HG02884 (cell line): ENCODE data around the gene NIPSNAP3A.
A peak's percentile ranks its signal among the peaks of the same experiment; 100 is the strongest.
"Not testable (repeated sequence)": the region's sequence is repeated elsewhere in the genome, so short reads cannot be mapped to it uniquely, and the experiment has no call there.

Experiments used
- ATAC-seq: cut with Tn5 transposase; IDR thresholded peaks from one replicate; pipeline ENCODE4 v1.9.1; 2021; ENCODE audit warnings: mild to moderate bottlenecking, moderate library complexity; ENCODE audit not compliant: unreplicated experiment

Gene NIPSNAP3A

GRCh38 chr9:104747565-104748358 lies at the start of gene NIPSNAP3A:
Gene NIPSNAP3A (plus strand): TSS chr9:104747683. CDS start chr9:104747793, 110 bp downstream.
- ATAC-seq = peak; percentile 82

- ATAC-seq = no peak
These were observed 47.2 kb upstream of the NIPSNAP3A start for GRCh38 chr9:104700306-104700705.

DNA sequence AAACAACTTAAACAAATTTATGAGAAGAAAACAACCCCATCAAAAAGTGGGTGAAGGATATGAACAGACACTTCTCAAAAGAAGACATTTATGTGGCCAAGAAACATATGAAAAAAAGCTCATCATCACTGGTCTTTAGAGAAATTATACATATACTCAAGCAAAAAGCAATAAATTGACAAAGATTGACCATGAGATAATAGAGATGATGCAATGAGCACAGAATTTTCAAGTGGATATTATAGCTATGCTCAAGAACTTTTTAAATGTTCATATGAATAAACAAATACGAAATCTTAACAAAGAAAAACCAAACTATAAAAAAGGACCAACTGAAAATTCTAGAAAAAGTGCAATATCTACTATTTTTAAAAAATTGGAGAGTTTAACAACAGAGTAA lies 38.7 kb upstream of the NIPSNAP3A start:
- not testable (repeated sequence) for ATAC-seq

GRCh38 chr9:104711604-104712003 lies 35.9 kb upstream of the NIPSNAP3A start:
- no peak for ATAC-seq

DNA sequence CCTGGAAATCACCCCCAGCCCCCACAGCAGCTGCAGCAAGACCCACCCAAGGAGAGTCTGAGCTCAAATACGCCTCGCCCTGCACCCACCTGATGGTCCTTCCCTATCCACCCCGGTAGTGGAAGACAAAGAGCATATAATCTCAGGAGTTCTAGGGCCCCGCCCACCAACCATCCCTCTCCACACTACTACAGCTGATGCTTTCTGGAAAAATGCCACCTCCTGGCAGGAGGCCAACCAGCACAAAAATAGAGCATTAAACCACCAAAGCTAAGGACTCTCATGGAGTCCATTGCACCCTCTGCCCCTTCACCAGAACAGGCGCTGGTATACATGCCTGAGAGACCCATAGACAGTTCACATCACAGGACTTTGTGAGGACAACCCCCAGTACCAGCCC lies 22.5 kb upstream of the NIPSNAP3A start:
- no peak for ATAC-seq

DNA sequence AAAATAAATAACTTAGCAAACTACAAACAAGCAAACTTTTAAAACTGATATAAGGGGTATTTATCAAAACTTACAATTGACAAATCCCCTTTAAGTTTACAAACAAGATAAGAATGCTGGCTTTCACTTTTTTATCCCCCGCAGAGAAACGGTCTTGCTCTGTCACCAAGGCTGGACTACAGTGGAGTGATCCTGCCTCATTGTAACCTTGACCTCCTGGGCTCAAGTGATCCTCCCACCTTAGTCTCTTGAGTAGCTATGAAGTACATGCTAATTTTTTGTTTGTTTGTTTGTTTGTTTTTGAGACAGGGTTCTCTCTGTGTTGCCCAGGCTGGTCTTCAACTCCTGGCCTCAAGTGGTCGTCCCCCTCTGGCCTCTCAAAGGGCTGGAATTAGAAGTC lies 9.0 kb upstream of the NIPSNAP3A start:
- ATAC-seq = no peak

DNA sequence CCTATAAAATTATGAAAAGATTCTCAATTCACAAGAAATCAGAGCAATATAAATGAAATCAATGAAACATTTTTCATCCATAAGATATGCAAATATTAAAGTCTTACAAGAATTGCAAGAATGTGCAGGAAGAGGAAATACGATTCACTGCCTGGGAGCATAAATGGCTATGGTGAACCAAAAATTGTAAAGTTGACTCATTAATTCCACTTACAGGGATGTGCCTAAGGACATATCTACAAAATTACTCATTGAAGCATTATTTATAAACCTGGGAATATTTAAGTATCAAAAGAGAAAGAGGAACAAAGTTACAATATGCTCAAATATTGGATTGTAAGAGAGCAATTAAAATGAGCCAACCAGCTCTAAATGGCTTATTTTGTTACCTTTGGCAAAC lies 6.9 kb upstream of the NIPSNAP3A start:
- no peak for ATAC-seq

GRCh38 chr9:104743376-104743985 lies 4.0 kb upstream of the NIPSNAP3A start:
- peak; percentile 34 for ATAC-seq

- ATAC-seq = no peak
These were observed 1.6 kb upstream of the NIPSNAP3A start for GRCh38 chr9:104745852-104746251.

DNA sequence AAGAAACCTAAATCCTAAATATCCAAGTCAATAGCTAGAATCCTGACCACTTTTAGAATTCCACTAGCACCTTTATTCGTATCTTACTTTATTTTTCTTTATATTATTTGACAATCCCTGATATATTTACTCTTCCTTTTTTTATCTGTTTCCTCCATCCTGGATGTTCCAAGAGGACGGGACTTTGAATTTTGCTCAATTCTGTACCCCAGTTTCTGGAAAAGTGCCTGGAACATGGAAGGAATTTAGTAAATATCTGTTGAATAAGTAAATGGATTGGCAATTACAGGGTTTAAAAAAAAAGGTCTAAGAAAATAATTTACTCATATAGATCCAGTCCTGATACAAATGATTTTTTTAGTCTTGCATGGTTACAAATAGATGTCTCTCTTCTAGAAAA lies 1.2 kb upstream of the NIPSNAP3A start:
- ATAC-seq = no peak

GRCh38 chr9:104746798-104747197 lies 685 bp upstream of the NIPSNAP3A start:
- no peak for ATAC-seq

- no peak for ATAC-seq
These were observed 278 bp upstream of the NIPSNAP3A start for GRCh38 chr9:104747245-104747564.

- ATAC-seq = peak; percentile 0
These were observed 1.0 kb downstream of the NIPSNAP3A start for GRCh38 chr9:104748359-104749031.

DNA sequence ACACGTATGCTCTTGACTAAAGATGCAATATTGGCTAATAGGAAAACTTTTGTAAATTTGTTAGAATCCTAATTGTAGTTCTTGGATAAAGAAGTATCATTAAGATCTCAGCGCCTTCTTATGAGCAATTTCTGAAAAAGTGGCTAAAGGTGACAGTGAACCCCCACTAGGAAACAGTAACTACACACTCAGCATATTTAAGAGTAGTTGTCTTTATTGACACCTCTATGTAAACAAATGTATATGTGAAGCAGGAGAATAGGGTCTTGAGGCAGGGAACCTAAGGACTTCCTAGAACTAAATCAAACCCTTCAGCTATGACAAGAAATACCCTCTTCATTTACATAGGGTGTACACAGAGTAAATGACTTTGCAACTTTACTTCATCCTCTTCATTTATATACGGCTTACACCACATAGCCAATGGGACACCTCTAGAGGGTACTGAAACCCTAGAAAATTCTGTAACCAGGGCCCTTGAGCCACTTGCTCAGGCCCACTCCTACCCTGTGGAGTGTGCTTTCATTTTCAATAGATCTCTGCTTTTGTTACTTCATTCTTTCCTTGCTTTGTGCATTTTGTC lies 2.8 kb downstream of the NIPSNAP3A start:
- no peak for ATAC-seq

DNA sequence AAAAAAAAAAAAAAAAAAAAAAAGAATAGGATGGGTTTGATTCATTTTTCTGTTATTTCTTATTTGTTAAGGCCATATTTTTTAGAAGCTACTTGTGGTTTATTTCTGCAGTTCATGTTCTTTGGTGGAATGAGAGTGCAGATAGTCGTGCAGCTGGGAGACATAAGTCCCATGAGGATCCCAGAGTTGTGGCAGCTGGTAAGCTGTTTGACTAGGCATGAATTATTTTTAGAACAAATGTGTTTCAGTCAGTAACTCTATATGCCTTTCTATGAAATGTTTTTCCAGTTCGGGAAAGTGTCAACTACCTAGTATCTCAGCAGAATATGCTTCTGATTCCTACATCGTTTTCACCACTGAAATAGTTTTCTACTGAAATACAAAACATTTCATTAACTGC lies 11.5 kb downstream of the NIPSNAP3A start:
- no peak for ATAC-seq

DNA sequence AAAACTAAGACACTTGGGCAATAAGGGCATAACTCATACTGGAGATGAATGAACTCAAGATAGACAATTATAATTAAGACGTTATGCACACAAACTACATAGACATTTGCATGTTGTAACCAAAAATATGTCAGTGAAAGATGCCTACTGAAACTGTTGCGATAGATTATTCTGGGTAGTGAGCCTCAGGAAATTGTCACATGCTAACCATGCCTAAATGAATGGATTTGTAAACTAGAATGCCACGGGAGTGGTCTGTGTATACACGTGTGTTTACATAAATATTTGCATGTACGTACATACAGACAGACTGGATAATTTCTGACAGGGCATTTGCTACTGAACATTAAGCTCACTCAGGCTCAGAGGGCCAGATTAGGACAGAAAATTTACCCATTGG lies 17.7 kb downstream of the NIPSNAP3A start:
- ATAC-seq = peak; percentile 30

GRCh38 chr9:104766025-104766424 lies 18.5 kb downstream of the NIPSNAP3A start:
- ATAC-seq = no peak

DNA sequence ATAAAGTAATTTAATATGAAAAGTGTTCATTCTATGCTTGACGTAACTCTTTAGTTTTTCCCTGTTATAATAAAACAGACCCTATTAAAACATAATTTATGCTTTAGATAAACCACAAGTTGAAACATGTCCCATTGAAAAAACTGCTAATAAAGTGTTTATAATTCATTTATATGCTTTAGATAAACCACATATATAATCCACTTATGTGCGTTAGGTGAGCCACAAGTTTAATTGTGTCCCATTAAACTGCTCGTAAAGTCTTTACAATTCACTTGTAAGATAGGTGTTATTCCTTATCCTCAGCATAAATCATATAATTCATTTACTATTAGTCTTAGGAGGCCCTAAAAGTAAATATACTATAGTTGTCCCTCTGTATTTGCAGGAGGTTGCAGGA lies 20.0 kb downstream of the NIPSNAP3A start:
- no peak for ATAC-seq

DNA sequence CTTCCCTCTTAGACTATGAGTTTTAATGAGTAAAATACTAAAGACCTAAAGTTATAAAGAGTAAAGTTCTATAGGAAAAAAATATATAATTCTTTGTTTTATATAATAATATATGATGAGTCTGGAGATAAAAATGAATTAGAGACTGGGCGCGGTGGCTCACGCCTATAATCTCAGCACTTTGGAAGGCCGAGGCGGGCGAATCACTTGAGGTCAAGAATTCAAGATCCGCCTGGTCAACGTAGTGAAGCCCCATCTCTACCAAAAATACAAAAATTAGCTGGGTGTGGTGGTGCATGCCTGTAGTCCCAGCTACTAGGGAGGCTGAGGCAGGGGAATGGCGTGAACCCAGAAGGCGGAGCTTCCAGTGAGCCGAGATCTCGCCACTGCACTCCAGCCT lies 21.5 kb downstream of the NIPSNAP3A start:
- ATAC-seq = not testable (repeated sequence)

DNA sequence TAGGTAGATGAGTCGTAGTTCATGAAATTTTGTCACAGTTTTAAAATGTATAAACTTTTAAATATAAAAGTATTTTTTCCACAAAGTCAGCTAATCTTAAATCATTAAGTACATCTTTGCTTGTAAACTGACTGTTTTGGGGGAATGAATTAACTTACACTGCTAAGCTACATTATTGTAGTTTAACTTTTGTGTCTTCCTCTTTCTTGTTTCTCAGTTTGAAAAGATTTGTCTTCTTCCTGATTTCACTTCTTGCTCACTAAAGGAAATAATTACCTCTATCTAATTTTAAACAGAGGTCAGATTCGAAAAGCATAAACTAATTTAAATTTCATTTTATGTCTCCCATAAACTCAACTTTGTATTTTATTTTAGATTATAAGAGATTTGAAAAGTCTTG lies 22.2 kb downstream of the NIPSNAP3A start:
- peak; percentile 31 for ATAC-seq

GRCh38 chr9:104772714-104773510 lies 25.4 kb downstream of the NIPSNAP3A start:
- peak; percentile 28 for ATAC-seq
